Adrenal gland (tissue), 5 donors: ENCODE measurements around the gene SEC16A.

Experiments used
- CTCF ChIP-seq, 6 experiments: fragments of 450-650 bp in 4 of 6; fragments of 200-600 bp in 2 of 6; sonication (generic) in 1 of 6; IDR thresholded peaks; 1 replicate in 5 of 6; 2 replicates in 1 of 6; pipeline versions ENCODE4 v1.5.1 to v1.8.0; 2016 to 2021; ENCODE audit warnings: antibody characterized with exemption in 6 of 6, mild to moderate bottlenecking in 2 of 6, moderate library complexity in 1 of 6
- POLR2A ChIP-seq, 2 donors: fragments of 450-650 bp; IDR thresholded peaks; one replicate each; pipeline ENCODE4 v1.6.1; 2017; ENCODE audit warnings: antibody characterized with exemption in 2 of 2, mild to moderate bottlenecking in 2 of 2, moderate library complexity in 1 of 2
- donor health status: DM: no; HTN: no; CAD: no.

- TF ChIP-seq POLR2A (IDR thresholded peaks at IDR 0.05) (no peak), CTCF (IDR thresholded peaks at IDR 0.05) (no peak)
Observed at GRCh38 chr9:136433849-136434579, 48.8 kb downstream of the SEC16A start.
